Thyroid gland (tissue), 4 donors: Measurements from ENCODE around the gene SCN8A.

ENCODE experiments used
- POLR2A ChIP-seq, 2 donors: fragments of 450-650 bp; IDR thresholded peaks; one replicate each; pipeline ENCODE4 v1.6.1; 2017; ENCODE audit warnings: antibody characterized with exemption in 2 of 2, mild to moderate bottlenecking in 2 of 2, moderate library complexity in 1 of 2
- TF ChIP-seq, protein P1 (sequence below), 6 experiments: fragments of 200-600 bp in 3 of 6; fragments of 450-650 bp in 3 of 6; sonication (generic) in 3 of 6; IDR thresholded peaks; one replicate each; pipeline ENCODE4 v1.5.1; 2016 to 2019; ENCODE audit warnings: antibody characterized with exemption in 6 of 6, mild to moderate bottlenecking in 2 of 6, inconsistent platforms in 1 of 6, moderate library complexity in 1 of 6

DNA sequence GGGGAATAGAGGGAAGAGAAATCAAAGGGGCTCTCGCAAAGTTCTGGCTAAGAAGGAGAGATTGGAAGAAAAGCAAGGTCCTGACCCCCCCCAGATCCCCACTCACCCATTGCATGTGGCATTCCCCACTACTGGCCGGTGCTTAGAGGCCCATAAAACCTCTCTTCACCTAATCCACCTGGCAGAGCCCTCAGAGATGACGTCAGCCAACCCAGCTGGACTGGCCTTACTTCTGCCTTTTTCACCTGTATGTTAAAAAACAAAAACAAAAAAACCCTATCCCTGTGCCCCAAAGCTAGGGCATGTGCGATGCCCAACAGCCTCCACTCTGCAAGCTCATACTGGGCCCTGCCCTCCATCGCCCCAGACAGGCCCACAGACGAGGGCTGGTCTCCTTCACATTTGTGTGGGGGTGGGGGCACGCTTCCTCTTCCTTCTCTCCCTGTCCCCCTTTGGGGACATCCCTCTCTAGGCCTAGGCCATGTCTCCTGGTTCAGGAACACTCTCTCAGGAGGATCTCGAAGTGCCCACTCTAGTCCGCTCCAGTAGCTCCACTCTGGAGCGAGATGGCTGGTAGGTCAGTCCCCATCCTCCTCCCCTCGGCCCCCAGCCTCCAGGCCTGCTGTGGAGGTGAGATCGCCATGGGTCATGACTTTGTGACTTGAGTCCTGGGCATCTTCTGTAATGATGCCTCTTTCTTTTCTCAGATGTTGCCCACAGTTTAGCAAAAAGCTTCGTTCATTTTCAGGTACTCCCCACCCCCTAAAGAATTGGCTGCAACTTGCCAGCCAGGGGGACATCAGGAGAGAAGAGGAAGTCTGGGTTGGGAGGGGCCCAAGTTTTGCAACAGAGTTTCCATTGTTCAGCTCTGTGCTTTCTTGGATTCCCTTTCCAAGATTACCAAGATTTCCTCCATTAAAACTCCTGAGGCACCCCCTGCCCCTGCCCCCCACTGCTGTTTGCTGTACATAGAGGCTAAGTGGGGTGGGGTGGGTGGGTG lies 220.5 kb downstream of the SCN8A start:
- TF ChIP-seq, protein P1, sequence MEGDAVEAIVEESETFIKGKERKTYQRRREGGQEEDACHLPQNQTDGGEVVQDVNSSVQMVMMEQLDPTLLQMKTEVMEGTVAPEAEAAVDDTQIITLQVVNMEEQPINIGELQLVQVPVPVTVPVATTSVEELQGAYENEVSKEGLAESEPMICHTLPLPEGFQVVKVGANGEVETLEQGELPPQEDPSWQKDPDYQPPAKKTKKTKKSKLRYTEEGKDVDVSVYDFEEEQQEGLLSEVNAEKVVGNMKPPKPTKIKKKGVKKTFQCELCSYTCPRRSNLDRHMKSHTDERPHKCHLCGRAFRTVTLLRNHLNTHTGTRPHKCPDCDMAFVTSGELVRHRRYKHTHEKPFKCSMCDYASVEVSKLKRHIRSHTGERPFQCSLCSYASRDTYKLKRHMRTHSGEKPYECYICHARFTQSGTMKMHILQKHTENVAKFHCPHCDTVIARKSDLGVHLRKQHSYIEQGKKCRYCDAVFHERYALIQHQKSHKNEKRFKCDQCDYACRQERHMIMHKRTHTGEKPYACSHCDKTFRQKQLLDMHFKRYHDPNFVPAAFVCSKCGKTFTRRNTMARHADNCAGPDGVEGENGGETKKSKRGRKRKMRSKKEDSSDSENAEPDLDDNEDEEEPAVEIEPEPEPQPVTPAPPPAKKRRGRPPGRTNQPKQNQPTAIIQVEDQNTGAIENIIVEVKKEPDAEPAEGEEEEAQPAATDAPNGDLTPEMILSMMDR (IDR thresholded peaks at IDR 0.05), result no peak
- TF ChIP-seq POLR2A (IDR thresholded peaks at IDR 0.05), result no peak
